ENCODE data around the gene ATXN1. TPM values are rescaled to one million over a fixed set of nuclear protein-coding genes. Genes with fewer than 3 reads are reported as not detected.

ATXN1 gene
- polyA plus RNA-seq, 1 donor from 2014 or later, result 28.2 TPM

- Histone ChIP-seq H3F3A (ENCODE audit: insufficient read depth, low read length, poor library complexity, severe bottlenecking) (no peaks in the 10 kb centered on the region), H3K36me3 (ENCODE audit: insufficient read depth, low read length) (no peaks in the 10 kb centered on the region), H2AFZ (ENCODE audit: low read depth, low read length) (no peak overlapping the region), H3K9me3 (ENCODE audit: low read length) (no peaks in the 10 kb centered on the region), H3K9ac (ENCODE audit: low read length) (no peak overlapping the region), H4K20me1 (ENCODE audit: insufficient read depth) (no peaks in the 10 kb centered on the region), H3K4me3 (ENCODE audit: low read length) (no peak overlapping the region), H3K27me3 (ENCODE audit: insufficient read depth, low read depth, low read length) (no peaks in the 10 kb centered on the region), H3K79me2 (replicated peaks; ENCODE audit: insufficient read depth, low read length) (no peaks in the 10 kb centered on the region), H3K4me2 (ENCODE audit: low read length) (no peak overlapping the region), H3K9me2 (ENCODE audit: insufficient read depth, low read length) (no peaks in the 10 kb centered on the region), H3K27ac (ENCODE audit: low read length) (no peak overlapping the region)
- no peak for TF ChIP-seq RAD21 (conservative IDR thresholded peaks at IDR 0.05)
- no peak for TF ChIP-seq REST (IDR thresholded peaks at IDR 0.05; ENCODE audit: borderline replicate concordance)
- no peak for TF ChIP-seq SMC3 (conservative IDR thresholded peaks at IDR 0.05; ENCODE audit: poor library complexity)
- TF ChIP-seq EP300 (conservative IDR thresholded peaks at IDR 0.05; ENCODE audit: poor library complexity, severe bottlenecking), result no peak
- no peak for TF ChIP-seq CTCF (IDR thresholded peaks at IDR 0.05; ENCODE audit: poor library complexity, severe bottlenecking)
- TF ChIP-seq POLR2AphosphoS5 (IDR thresholded peaks at IDR 0.05), result no peak
- no peak for TF ChIP-seq TAF1 (IDR thresholded peaks at IDR 0.05; ENCODE audit: low read depth)
- TF ChIP-seq EZH2 (IDR thresholded peaks at IDR 0.05; ENCODE audit: borderline replicate concordance, insufficient read depth, low read length, poor library complexity, severe bottlenecking), result no peak
- TF ChIP-seq MXI1 (conservative IDR thresholded peaks at IDR 0.05; ENCODE audit: poor library complexity, severe bottlenecking), result no peak
Observed at GRCh38 chr6:16722630-16723029, 38.6 kb downstream of the ATXN1 start.

GRCh38 chr6:16721977-16722376 is 39.3 kb downstream of the ATXN1 start:
- Histone ChIP-seq H4K20me1 (ENCODE audit: insufficient read depth) (no peaks in the 10 kb centered on the region), H3K27me3 (ENCODE audit: insufficient read depth, low read depth, low read length) (no peaks in the 10 kb centered on the region), H3K9ac (ENCODE audit: low read length) (no peak overlapping the region), H2AFZ (ENCODE audit: low read depth, low read length) (no peak overlapping the region), H3K79me2 (replicated peaks; ENCODE audit: insufficient read depth, low read length) (no peaks in the 10 kb centered on the region), H3K36me3 (ENCODE audit: insufficient read depth, low read length) (no peaks in the 10 kb centered on the region), H3K27ac (ENCODE audit: low read length) (no peak overlapping the region), H3K9me2 (ENCODE audit: insufficient read depth, low read length) (no peaks in the 10 kb centered on the region), H3K4me3 (ENCODE audit: low read length) (no peak overlapping the region), H3F3A (ENCODE audit: insufficient read depth, low read length, poor library complexity, severe bottlenecking) (no peaks in the 10 kb centered on the region), H3K4me2 (ENCODE audit: low read length) (no peak overlapping the region), H3K9me3 (ENCODE audit: low read length) (no peaks in the 10 kb centered on the region)
- TF ChIP-seq EZH2 (IDR thresholded peaks at IDR 0.05; ENCODE audit: borderline replicate concordance, insufficient read depth, low read length, poor library complexity, severe bottlenecking) (no peak), POLR2AphosphoS5 (IDR thresholded peaks at IDR 0.05) (no peak), EP300 (conservative IDR thresholded peaks at IDR 0.05; ENCODE audit: poor library complexity, severe bottlenecking) (no peak), MXI1 (conservative IDR thresholded peaks at IDR 0.05; ENCODE audit: poor library complexity, severe bottlenecking) (no peak), TAF1 (IDR thresholded peaks at IDR 0.05; ENCODE audit: low read depth) (no peak)

Measured in neural cell (in vitro differentiated cells).